ENCODE results near the gene RETREG2. TPM values are rescaled to one million over a fixed set of nuclear protein-coding genes. Genes with fewer than 3 reads are reported as not detected.

Gene RETREG2
- total RNA-seq, 1 donor from 2014 or later = 41.1 TPM

GRCh38 chr2:219209236-219210195 lies 31.4 kb downstream of the RETREG2 start:
- intact Hi-C loops (cut with micrococcal nuclease) = no loop called here

GRCh38 chr2:219210196-219210885 lies 32.3 kb downstream of the RETREG2 start:
- intact Hi-C loops (cut with micrococcal nuclease) = no loop called here
- ATAC-seq (no peak), DNase-seq (no peak)

More at GRCh38 chr2:219209236-219210195, 31.4 kb downstream of the RETREG2 start:
- DNase-seq = no peak
- ATAC-seq = no peak

- ATAC-seq (no peak), DNase-seq (no peak)
- intact Hi-C loops (cut with micrococcal nuclease) = no loop called here
Observed at GRCh38 chr2:219210886-219211362, 32.8 kb downstream of the RETREG2 start.

GRCh38 chr2:219213026-219213415 lies 34.9 kb downstream of the RETREG2 start:
- intact Hi-C loops (cut with micrococcal nuclease) = no loop called here
- DNase-seq (no peak), ATAC-seq (no peak)

GRCh38 chr2:219213486-219214071 lies 35.5 kb downstream of the RETREG2 start:
- intact Hi-C loops (cut with micrococcal nuclease) = no loop called here
- ATAC-seq (no peak), DNase-seq (no peak)

GRCh38 chr2:219214141-219214540 lies 36.1 kb downstream of the RETREG2 start:
- intact Hi-C loops (cut with micrococcal nuclease) = no loop called here
- ATAC-seq = no peak

GRCh38 chr2:219214786-219215185 lies 36.7 kb downstream of the RETREG2 start:
- intact Hi-C loops (cut with micrococcal nuclease) = no loop called here
- DNase-seq (no peak), ATAC-seq (no peak)

More at GRCh38 chr2:219214141-219214540, 36.1 kb downstream of the RETREG2 start:
- no peak for DNase-seq

GRCh38 chr2:219215871-219216534 lies 37.9 kb downstream of the RETREG2 start:
- intact Hi-C loops (cut with micrococcal nuclease) = no loop called here
- DNase-seq = no peak
- ATAC-seq = no peak

- DNase-seq = no peak
- intact Hi-C loops (cut with micrococcal nuclease) = no loop called here
- ATAC-seq = no peak
Observed at GRCh38 chr2:219216535-219216915, 38.5 kb downstream of the RETREG2 start.

- ATAC-seq = peak; percentile 61
- intact Hi-C loops (cut with micrococcal nuclease) = no loop called here
- DNase-seq = peak; percentile 79
Observed at GRCh38 chr2:219218217-219218731, 40.2 kb downstream of the RETREG2 start.

GRCh38 chr2:219218732-219219701 lies 40.9 kb downstream of the RETREG2 start, which contains the start of gene ABCB6:
ABCB6 (minus strand) TSS chr2:219218958; CDS start chr2:219218673, 285 bp downstream.
- DNase-seq (peak; percentile 99), ATAC-seq (peak; percentile 90)
- intact Hi-C loops (cut with micrococcal nuclease) = no loop called here

GRCh38 chr2:219219784-219220532 lies 41.9 kb downstream of the RETREG2 start:
- DNase-seq (no peak), ATAC-seq (no peak)
- intact Hi-C loops (cut with micrococcal nuclease) = no loop called here

- intact Hi-C loops (cut with micrococcal nuclease) = no loop called here
- ATAC-seq = no peak
- no peak for DNase-seq
Observed at GRCh38 chr2:219220652-219221402, 42.8 kb downstream of the RETREG2 start.

- intact Hi-C loops (cut with micrococcal nuclease) = no loop called here
- DNase-seq (no peak), ATAC-seq (no peak)
Observed at GRCh38 chr2:219221957-219222518, 44.0 kb downstream of the RETREG2 start.

- no peak for DNase-seq
- no peak for ATAC-seq
- intact Hi-C loops (cut with micrococcal nuclease) = no loop called here
Observed at GRCh38 chr2:219223831-219224610, 45.9 kb downstream of the RETREG2 start.
